GM18861 (cell line): ENCODE measurements around the gene KLF3.
A peak's percentile ranks its signal among the peaks of the same experiment; 100 is the strongest.

ENCODE experiments used
- ATAC-seq: cut with Tn5 transposase; IDR thresholded peaks from one replicate; pipeline ENCODE4 v1.9.1; 2021; ENCODE audit not compliant: unreplicated experiment

Gene KLF3

DNA sequence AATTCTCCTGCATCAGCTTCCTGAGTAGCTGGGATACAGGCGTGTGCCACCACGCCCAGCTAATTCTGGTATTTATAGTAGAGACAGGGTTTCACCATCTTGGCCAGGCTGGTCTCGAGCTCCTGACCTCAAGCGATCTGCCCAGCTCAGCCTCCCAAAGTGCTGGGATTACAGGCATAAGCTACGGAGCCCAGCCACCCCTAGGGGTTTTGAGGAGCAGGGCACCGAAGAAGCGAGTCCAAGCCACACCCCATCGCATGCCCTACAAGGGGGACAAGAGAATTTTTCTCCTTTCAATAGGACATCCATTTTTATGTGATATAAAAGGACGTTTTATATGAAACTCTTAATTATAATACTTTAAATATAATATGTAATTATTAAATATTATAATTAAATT is 13.9 kb upstream of the KLF3 start:
- no peak for ATAC-seq

DNA sequence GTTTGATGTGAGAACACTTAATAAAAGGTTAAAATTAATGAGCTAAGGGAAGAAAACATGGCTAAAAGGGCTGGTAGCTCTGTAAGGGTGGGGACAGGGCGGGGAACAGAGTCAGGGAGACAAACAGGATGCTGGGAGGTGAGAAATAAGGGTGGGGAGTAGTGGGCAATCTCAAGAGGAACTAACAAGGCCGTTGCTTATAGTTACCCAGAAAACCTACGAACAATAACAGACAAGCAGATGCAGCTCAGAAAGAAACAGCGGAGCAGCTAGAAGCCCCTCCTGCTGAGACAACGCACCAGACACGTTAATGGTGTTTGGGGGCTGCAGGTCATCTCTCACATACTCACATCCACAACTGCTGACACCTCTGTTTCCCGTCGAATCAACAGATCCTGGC is 9.7 kb upstream of the KLF3 start:
- ATAC-seq = no peak

DNA sequence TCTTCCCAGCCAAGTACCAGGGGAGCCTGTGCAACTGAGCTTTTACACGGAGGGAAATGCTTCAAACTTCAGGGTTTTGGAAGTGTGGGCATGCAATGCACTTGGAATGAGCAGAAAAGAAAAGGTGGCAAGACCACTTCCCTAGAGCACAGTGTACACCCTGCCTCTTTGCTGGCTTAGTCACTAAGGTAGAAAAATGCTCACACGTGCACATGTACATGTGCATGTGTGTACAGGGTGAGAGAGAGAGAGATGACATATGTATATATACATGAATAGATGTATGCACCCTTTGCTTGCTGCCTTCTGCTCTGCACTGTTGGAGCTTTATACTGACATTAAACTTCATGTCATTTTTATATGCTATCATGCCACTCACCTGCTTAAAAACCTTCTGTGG is 7.9 kb upstream of the KLF3 start:
- ATAC-seq = no peak

DNA sequence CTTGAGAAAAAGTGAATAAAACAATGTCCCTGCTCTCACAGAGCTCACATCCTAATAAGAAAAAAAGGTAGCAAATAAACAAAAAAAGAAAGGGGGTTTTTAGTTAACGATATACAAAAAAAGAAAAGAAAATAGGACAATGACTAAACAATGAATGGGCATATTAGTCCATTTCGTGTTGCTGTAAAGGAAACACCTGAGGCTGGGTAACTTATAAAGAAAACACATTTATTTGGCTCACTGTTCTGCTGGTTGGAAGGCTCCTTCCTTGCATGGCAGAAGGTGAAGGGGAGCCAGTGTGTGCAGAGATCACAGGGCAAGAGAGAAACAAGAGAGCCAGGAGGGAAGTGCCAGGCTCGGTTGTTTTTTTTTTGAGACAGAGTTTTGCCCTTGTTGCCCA is 4.7 kb upstream of the KLF3 start:
- ATAC-seq = no peak

DNA sequence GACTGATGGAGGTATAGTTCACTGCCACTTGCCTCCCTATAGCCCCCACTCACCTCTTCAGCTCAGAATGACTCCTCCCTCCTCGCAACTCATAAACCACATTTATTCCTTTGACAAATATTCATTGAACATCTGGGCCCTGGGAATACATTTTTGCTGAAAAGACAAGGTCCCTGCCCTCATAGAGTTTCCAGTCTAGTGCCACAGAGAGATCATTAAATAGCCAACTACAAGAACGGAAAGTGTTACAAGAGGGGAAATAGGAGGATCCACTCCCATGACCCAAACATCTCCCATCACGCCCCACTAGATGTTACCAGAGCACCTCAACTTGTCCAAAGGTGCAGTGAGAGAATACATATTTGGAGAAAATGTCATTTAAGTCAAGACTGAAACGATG is 3.2 kb upstream of the KLF3 start:
- no peak for ATAC-seq

DNA sequence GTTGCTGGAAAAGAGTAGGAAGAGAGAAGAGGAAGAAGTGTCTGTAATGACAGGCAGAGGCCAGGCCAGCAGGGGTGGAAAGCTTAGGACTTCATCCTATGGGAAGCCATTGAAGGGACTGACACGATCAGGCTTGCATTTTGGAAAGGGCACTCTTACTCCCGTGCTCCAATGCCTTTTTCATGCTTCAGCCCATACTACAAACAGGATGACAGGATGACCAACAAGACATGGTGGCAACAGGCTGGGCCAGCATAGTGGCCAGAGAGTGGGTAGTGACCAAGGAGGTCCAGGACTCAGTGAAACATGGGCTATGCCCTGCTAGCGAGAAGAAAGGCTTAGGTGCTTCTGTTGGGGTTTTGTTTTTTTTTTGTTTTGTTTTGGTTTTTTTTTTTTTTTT is 2.6 kb upstream of the KLF3 start:
- ATAC-seq = no peak

DNA sequence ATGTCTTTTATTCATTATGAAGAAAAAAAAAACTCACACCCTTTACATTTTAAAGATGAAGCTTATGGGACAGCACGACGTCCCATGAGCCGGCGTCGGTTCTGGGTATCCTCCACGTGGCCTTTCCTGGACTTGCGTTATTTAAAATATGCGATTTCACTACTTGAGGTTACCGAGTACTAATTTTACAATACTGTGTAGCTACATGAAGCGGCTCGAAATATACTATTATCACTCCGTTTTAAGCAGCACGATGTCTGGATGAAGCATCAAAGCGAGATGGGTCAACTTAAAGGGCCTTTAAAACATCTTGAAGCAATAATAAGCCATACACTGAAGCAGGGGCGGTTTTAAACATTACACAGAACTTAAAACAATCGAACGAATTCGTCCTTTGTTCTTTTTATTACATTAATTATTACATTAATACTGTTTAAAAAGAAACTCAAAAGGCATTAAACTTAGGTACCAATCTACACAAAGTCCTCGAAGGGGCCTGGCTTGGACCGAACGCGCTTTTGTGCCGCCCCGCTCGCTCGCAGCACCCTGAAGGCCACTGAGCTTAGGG is 1.4 kb upstream of the KLF3 start:
- ATAC-seq = no peak

DNA sequence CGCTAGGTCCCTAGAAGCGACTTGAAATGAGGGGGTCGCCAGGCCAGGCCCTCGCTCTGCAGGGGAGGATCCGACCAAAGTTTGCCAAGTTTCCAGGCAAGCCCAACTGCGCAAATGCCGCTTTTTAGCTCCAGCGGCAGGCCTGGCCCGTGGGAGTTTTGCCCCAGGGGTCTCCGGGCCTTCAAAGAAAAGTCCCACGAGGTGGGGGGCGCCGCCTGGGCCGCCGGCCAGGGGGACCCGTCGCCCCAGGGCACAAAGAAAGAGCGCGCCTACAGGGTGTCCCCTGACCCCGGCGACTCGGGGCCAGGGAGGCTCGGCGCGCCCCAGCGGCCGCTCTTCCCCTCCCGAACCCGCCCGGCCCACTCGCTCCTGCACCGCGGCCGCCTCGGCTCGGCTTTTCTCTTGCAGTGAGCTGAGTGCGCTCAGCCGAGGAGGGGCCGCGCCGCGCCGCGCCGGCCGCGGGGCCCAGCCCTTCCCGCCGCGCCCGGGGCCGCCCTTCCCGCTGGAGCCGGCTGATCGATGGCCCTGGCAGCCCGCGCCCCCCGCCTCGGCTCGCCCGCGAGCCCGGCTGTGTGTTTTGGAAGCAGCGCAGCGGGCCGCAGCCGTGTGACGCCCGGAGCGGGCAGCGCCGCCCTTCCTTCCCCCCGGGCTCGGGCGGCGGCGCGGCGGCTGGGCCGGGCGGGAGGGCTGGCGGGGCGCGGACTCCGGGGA is 754 bp upstream of the KLF3 start:
- ATAC-seq = peak; percentile 39

DNA sequence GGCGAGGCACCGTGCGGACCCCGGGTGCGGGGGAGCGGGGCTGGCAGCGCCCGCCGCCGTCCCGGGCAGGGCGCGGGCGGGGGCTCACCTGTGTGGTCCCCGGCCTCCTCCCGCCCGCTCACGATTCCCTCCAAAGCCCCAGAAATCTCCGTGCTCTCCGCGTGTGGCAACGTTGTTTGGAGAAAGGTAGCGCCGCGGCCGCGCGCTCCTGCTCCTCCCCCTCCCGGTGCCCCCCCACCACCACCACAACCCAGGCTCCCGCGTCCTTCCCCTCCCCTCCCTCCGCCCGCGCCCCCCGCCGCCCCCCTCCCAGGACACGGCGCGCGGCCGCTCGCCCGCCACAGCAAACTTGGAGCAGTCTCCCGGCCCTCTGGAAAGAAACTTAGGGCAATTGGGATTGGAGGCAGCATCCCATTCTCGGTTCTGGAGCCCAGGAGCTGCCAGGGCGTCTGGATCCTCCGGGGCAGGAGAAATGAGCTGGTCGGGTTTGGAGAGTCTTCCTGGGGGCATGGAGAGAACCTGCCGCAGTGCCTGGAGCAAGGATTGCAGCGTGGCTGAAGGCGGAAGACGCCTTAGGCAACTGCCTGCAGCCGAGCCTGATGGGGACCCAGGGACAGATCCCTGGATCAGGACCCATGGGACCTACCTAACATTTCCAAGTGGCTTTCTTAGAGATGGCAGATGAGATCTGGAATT is 855 bp downstream of the KLF3 start:
- ATAC-seq = no peak

DNA sequence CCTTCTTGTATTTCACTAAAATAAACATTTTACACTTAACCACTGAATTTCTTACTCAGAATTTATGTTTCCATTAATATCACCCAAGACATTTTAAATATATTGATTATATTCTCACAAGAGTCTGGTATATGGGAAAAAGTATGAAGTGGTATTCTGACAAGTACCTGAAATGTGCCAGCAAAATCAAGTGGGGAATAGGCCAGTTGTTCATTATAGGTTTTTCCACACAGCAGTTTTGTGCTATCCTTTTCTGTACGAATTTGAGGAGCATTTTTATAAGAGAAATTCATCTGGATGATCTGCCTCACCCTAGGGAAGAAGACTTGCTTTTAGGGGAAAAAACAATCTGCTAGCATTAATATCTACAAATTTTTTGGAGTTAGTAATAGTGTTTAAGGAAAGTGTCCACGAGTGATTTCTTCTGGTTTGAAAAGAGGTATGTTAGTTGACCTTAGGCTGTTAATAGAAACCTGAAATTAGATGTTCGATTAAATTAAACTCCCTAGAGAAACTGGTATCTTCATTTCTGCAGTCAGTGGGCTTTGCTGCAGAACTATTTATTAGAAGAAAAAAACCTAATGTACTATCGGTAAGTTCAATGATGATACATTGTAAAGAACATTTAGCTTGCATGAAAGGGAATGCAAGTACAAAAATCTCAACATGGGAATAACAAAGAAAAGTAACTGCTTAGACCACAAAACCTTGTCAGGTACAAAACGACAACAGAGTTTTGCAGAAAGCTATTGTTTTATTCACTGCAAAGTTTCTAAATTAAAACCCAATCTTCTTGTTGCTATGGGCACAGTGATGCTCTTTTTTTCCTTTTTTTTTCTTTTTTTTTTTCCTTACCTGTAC is 1.8 kb downstream of the KLF3 start:
- ATAC-seq = no peak

DNA sequence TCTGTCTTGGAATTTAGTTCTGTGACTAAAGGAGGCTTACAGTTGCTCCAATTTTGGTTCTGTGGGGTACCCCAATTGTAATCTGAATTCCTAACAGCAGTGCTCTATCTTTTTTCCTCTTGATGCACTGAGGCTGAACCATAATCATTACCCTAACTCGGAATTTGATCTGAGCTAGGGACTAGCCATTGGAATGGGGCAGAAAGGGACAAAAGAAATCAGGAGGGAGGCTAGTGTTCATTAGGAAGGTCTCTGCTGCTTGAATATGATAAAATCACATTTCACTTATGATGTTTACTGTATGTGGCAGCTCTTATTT is 2.7 kb downstream of the KLF3 start:
- no peak for ATAC-seq

DNA sequence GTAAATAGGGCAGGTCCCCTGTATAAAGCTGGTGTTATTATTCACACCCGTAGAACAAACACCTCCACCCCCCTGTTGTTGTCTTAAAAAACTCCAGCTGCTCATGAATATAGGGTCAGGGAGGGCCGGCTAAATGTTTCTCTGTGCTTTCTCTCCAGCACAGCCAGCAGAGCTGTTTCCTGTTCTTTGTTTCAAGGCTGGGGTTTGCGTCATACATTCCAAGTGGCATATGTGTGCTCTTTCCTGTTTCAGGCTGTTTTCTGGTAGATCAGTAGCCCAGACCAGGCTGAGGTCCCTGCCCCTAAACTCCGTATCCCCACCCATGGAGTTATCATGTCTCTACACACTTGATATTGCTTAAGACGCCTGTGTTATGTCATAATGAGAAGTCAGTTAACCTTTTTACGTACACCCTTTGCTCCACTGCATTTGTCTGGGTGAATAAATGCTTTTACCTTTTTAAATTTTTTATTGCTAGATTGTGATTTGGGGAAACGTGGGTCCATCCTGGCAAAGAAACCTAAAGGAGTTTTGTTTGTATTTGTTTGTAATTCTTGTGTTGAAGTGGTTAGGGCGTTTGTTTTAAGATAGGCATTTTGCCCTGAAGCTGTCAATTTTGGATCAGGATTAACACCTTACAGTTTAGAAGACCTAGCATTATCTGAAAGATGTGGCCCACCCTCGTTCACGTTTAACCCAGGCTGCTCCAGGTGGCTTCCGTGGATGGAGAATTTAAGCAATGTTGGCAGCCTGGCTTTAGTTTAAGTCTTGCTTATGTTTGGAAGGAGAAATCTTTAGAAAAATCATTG is 3.3 kb downstream of the KLF3 start:
- ATAC-seq = no peak

DNA sequence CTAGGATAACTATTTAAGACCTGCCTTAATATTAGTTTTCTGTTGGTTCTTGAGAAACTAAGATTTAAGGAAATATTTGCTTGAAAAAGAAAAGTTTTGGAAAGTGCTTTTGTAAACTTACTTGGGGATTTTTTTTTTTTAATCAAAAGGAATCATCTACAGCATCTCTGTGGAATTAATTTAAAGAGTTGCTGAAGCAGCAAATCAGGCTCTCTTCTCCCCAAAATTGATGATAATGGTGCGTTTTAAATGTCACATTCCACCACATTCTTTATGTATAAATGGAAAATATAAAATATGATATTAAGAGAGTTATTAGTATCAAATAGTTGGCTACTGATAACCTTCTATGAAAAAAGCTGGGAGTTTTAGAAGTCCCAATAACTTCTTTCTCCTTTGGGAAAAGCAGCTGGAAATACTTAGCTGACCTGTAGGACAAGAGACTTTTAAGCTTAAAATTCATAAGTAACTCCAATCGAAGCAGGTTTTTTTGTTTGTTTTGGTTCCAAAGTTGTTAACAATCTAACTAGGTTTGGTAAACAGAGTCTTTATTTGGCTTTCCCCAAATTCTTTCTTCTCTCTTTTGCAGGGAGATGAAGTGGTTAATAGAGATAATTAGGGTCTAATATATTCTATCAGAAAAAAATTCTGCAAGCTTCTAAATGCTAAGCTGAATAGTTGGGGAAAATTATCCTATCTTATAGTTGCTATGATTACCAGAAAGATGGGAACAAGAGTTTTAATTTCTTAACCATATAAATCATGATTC is 4.4 kb downstream of the KLF3 start:
- no peak for ATAC-seq

DNA sequence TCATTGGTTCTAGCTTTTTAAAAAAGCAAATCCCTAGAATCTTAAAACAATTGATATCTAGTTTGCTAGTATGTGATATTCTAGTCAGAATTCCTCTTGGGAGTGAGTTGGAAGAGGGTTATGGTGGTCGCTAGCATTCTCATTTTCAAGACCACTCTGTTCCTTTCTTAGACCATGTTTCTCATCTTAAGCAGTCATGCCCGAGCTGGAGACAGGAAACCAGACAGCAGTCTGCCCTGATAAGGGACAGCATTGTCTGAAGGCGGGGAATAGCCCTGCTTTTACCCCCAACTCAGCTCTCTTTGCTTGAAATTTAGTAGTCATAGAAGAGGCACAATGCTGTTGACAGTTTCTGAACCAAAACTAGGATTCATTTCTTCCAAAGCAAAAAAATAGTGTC is 5.2 kb downstream of the KLF3 start:
- ATAC-seq = no peak

DNA sequence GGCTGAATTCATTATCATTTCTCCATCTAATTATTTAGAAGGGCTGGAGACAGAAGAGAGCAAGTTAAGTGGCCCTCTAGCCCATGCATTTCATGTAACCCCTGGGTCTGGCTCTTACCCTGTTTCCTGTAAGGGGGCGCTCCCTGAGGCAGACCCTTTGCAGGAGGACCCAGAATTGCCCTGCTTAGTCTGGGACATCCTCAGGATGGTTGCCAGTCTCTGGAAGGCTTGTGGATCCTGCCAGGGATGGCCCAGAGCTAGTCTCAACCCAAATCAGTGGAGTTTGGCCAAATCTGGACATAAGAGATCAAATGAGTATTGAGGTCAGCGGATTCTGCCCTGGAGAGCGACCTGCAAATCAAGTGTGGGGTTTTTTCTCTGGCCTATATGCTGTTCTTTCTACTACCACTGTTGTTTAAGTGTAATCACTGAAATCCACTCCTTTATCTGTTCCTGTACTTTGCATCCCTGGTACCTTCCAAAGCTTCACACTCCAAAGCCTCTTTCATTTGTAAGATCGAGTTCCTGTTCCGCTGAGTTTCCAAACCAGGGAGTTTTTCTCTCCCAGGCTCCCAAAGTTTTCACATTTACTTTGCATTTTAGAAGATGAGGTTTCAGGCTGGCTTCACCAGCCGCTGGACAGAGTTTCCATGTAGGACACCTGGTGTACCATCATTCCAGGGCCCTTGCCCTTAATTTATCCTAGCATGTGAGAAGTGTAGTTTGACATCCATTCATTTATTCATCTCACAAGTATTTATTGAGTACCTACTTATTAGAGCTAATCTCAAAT is 6.3 kb downstream of the KLF3 start:
- no peak for ATAC-seq

DNA sequence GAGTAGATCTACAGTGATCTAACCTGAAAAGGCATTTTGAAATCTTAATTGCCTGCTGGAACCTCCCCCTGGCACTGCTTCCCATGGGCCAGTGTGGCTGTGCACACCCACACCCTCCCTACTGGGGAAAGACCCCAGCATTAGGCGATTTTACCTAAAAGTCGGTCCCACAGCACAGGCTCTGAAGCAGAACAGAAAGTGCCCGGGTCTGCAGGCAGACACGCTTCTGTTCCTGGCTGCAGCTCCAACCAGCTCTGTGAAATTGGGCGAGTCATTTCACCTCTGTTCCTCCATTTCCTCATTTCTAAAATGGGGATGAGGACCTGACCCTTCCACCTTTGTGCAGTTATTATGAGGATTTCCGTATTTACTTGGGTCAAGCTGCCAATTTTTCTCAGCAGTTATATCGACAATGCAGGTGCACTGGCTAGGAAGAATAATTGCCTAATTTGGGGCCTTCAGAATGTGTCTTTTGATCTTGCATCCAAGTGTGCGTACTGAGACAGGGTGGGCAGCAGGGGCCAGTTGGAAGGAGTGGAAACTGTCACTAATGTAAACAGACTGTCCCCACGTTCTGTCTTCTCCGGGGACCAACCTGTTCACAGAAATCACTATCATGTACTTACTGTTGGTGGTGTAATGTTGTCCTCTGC is 7.1 kb downstream of the KLF3 start:
- ATAC-seq = no peak

DNA sequence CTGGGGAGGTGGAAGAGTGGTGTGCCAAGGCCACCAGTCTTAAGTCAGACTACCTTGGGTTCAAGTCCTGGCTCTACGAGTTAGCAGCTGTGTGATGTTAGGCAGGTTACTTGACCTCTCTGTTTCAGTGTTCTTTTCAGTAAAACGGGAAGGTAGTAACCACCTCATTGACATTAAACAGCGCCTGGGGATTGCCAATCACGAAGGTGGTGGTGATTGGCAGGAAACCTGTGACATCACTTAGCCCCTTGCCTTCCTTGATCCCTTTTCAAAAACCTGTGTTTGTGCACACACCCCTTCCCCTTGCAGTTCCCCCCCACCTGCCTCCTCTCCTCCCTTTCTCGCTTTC is 7.6 kb downstream of the KLF3 start:
- no peak for ATAC-seq

DNA sequence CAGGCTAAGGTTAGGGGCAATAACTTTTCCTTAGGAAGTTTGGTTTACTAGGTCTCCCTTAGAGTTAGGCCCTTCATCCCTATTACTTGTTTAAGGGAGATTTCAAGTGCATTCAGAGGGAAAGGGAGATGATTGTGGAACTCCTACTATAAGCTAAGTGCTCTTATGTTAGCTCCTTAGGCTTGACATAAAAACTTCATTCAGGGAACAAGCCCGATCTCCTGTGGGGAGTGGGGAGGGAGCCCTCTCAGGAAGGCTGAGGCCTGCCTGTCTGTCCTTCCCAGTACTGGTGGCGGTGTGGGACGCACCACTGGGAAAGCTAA is 8.0 kb downstream of the KLF3 start:
- no peak for ATAC-seq

DNA sequence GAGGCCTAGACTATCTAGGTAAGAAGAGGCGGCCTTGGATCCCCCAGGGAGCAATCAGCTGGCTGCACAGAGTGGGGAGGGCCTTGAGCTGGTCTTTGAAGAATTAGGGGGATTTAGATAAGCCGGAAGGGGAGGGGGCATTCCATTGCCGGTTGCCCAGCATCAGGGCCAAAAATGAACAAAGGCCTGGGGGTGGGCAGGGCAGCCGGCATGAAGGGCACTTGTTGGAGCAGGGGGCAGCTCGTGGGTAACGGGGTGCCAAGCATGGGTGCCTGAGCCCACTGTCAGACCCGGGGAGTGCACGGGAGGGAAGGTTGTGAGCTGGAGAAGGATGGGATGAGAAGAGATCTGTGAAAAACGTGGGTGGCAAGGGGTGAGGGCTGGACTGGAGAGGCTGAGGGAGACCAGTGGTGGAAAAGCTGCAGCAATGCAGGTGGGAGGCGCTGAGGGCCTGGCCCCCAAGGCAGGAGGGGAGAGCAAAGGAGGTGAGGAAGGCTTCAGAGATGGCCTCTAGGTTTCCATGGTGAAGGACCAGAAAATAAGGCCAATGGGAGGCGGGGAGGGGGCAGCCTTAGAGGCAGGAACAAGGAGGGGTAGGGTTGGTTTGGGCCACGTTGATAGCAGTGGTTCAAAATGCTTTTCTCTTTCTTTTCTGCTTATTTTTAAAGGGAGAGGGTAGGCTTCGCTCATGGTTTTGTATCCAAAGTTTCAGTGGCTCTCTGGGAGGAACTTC is 8.6 kb downstream of the KLF3 start:
- ATAC-seq = no peak
